HG02642 (cell line): Measurements from ENCODE around the gene GSX2.
A peak's percentile ranks its signal among the peaks of the same experiment; 100 is the strongest.

Source experiments
- ATAC-seq: cut with Tn5 transposase; IDR thresholded peaks from one replicate; pipeline ENCODE4 v1.9.1; 2021; ENCODE audit warnings: mild to moderate bottlenecking; ENCODE audit not compliant: unreplicated experiment, poor library complexity

The GSX2 gene

GRCh38 chr4:54074381-54074780 is 25.6 kb upstream of the GSX2 start:
- no peak for ATAC-seq

GRCh38 chr4:54076673-54077072 is 23.3 kb upstream of the GSX2 start:
- ATAC-seq, result no peak

GRCh38 chr4:54077812-54078211 is 22.2 kb upstream of the GSX2 start:
- ATAC-seq, result no peak

GRCh38 chr4:54082168-54082567 is 17.8 kb upstream of the GSX2 start:
- no peak for ATAC-seq

- ATAC-seq, result no peak
Observed at GRCh38 chr4:54085284-54085683, 14.7 kb upstream of the GSX2 start.

GRCh38 chr4:54089875-54090274 is 10.1 kb upstream of the GSX2 start:
- no peak for ATAC-seq

GRCh38 chr4:54090404-54090803 is 9.6 kb upstream of the GSX2 start:
- no peak for ATAC-seq

- ATAC-seq, result peak; percentile 66
Observed at GRCh38 chr4:54090804-54091623, 8.9 kb upstream of the GSX2 start.

GRCh38 chr4:54091637-54092404 is 8.1 kb upstream of the GSX2 start:
- ATAC-seq, result peak; percentile 86

GRCh38 chr4:54092405-54093323 is 7.3 kb upstream of the GSX2 start:
- ATAC-seq, result no peak

- ATAC-seq, result no peak
Observed at GRCh38 chr4:54093324-54094240, 6.4 kb upstream of the GSX2 start.

GRCh38 chr4:54094451-54094850 is 5.5 kb upstream of the GSX2 start:
- no peak for ATAC-seq

- no peak for ATAC-seq
Observed at GRCh38 chr4:54095110-54095825, 4.7 kb upstream of the GSX2 start.

GRCh38 chr4:54096295-54096962 is 3.5 kb upstream of the GSX2 start:
- ATAC-seq, result no peak

- ATAC-seq, result no peak
Observed at GRCh38 chr4:54097152-54097551, 2.8 kb upstream of the GSX2 start.

- ATAC-seq, result no peak
Observed at GRCh38 chr4:54098375-54098774, 1.6 kb upstream of the GSX2 start.

GRCh38 chr4:54099287-54099747 is 646 bp upstream of the GSX2 start:
- no peak for ATAC-seq

- ATAC-seq, result no peak
Observed at GRCh38 chr4:54100595-54101189, 729 bp downstream of the GSX2 start.
